ENCODE results near the gene DGKQ. TPM values are rescaled to one million over a fixed set of nuclear protein-coding genes. Genes with fewer than 3 reads are reported as not detected.
"Not testable (repeated sequence)": the region's sequence is repeated elsewhere in the genome, so short reads cannot be mapped to it uniquely, and the experiment has no call there.

The DGKQ gene
- total and polyA plus RNA-seq, 2 donors from 2014 or later, result 3.5 to 13.7 TPM

GRCh38 chr4:929096-929765 lies 44.1 kb downstream of the DGKQ start:
- intact Hi-C loops (cut with DNase I), result no loop called here
- Histone ChIP-seq H3K27ac (ENCODE audit: low read depth in 2 of 2, low read length in 2 of 2) (no peak overlapping the region), H3K4me1 (ENCODE audit: control insufficient read depth in 2 of 3, insufficient read depth in 2 of 3, low read depth in 1 of 3, low read length in 3 of 3) (peaks cover 0 to 18% (median 16%) of the 10 kb centered on the region in 3 donors), H3K9me3 (ENCODE audit: control insufficient read depth in 2 of 3, insufficient read depth in 1 of 3, low read length in 3 of 3) (no peaks in the 10 kb centered on the region), H3K9ac (ENCODE audit: low read length in 3 of 3) (no peak overlapping the region), H3K36me3 (ENCODE audit: control insufficient read depth in 2 of 3, insufficient read depth in 3 of 3, low read length in 3 of 3) (no peaks in the 10 kb centered on the region), H3K27me3 (ENCODE audit: control insufficient read depth, insufficient read depth, low read length) (no peaks in the 10 kb centered on the region), H3K4me3 (ENCODE audit: low read length in 3 of 3) (no peak overlapping the region)
- DNase-seq (peak in 1 of 5 donors; percentile 37), FAIRE-seq (no peak)
- TF ChIP-seq CTCF (IDR thresholded peaks at IDR 0.05; ENCODE audit: borderline replicate concordance, extremely low read depth, insufficient read depth), result no peak

- H3K9me3 ChIP-seq (ENCODE audit: control insufficient read depth in 2 of 3, insufficient read depth in 1 of 3, low read length in 3 of 3); FAIRE-seq; H3K4me3 ChIP-seq (ENCODE audit: low read length in 3 of 3); H3K9ac ChIP-seq (ENCODE audit: low read length in 3 of 3); intact Hi-C loops (cut with DNase I); H3K27me3 ChIP-seq (ENCODE audit: control insufficient read depth, insufficient read depth, low read length); H3K36me3 ChIP-seq (ENCODE audit: control insufficient read depth in 2 of 3, insufficient read depth in 3 of 3, low read length in 3 of 3); H3K27ac ChIP-seq (ENCODE audit: low read depth in 2 of 2, low read length in 2 of 2): not testable (repeated sequence)
- peaks cover 0 to 13% (median 13%) of the 10 kb centered on the region in 3 donors for H3K4me1 ChIP-seq (ENCODE audit: control insufficient read depth in 2 of 3, insufficient read depth in 2 of 3, low read depth in 1 of 3, low read length in 3 of 3)
- DNase-seq, result peak in 1 of 5 donors; percentile 25
These were observed 45.8 kb downstream of the DGKQ start for GRCh38 chr4:927566-927965.

GRCh38 chr4:926538-926937 lies 46.8 kb downstream of the DGKQ start:
- Histone ChIP-seq H3K4me3 (ENCODE audit: low read length in 3 of 3) (no peak overlapping the region), H3K27me3 (ENCODE audit: control insufficient read depth, insufficient read depth, low read length) (no peaks in the 10 kb centered on the region), H3K27ac (ENCODE audit: low read depth in 2 of 2, low read length in 2 of 2) (no peak overlapping the region), H3K36me3 (ENCODE audit: control insufficient read depth in 2 of 3, insufficient read depth in 3 of 3, low read length in 3 of 3) (no peaks in the 10 kb centered on the region), H3K9ac (ENCODE audit: low read length in 3 of 3) (no peak overlapping the region), H3K4me1 (ENCODE audit: control insufficient read depth in 2 of 3, insufficient read depth in 2 of 3, low read depth in 1 of 3, low read length in 3 of 3) (peaks cover 0 to 13% (median 12%) of the 10 kb centered on the region in 3 donors), H3K9me3 (ENCODE audit: control insufficient read depth in 2 of 3, insufficient read depth in 1 of 3, low read length in 3 of 3) (no peaks in the 10 kb centered on the region)
- FAIRE-seq (no peak), DNase-seq (peak in 1 of 5 donors; percentile 48)
- intact Hi-C loops (cut with DNase I), result no loop called here
- no peak for TF ChIP-seq CTCF (IDR thresholded peaks at IDR 0.05; ENCODE audit: borderline replicate concordance, extremely low read depth, insufficient read depth)

- Histone ChIP-seq H3K27ac (ENCODE audit: low read depth in 2 of 2, low read length in 2 of 2) (no peak overlapping the region), H3K36me3 (ENCODE audit: control insufficient read depth in 2 of 3, insufficient read depth in 3 of 3, low read length in 3 of 3) (no peaks in the 10 kb centered on the region), H3K9ac (ENCODE audit: low read length in 3 of 3) (no peak overlapping the region), H3K9me3 (ENCODE audit: control insufficient read depth in 2 of 3, insufficient read depth in 1 of 3, low read length in 3 of 3) (no peaks in the 10 kb centered on the region), H3K4me3 (ENCODE audit: low read length in 3 of 3) (no peak overlapping the region), H3K4me1 (ENCODE audit: control insufficient read depth in 2 of 3, insufficient read depth in 2 of 3, low read depth in 1 of 3, low read length in 3 of 3) (peaks cover 0 to 10% (median 9%) of the 10 kb centered on the region in 3 donors), H3K27me3 (ENCODE audit: control insufficient read depth, insufficient read depth, low read length) (no peaks in the 10 kb centered on the region)
- FAIRE-seq (no peak), DNase-seq (peak in 1 of 5 donors; percentile 47)
- TF ChIP-seq CTCF (IDR thresholded peaks at IDR 0.05; ENCODE audit: borderline replicate concordance, extremely low read depth, insufficient read depth), result no peak
- intact Hi-C loops (cut with DNase I), result no loop called here
These were observed 47.4 kb downstream of the DGKQ start for GRCh38 chr4:925771-926500.

All from kidney (tissue), 14 donors.